Raji (cell line): ENCODE results near the gene NLGN3.

Experiments used
- POLR2A ChIP-seq: IDR thresholded peaks from 2 replicates; pipeline ENCODE4 v1.6.1; 2011; ENCODE audit warnings: low read depth, low read length, control low read depth; ENCODE audit not compliant: insufficient read depth

The NLGN3 gene

GRCh38 chrX:71214604-71215337 is 70.1 kb downstream of the NLGN3 start:
- no peak for TF ChIP-seq POLR2A

- TF ChIP-seq POLR2A = no peak
Observed at GRCh38 chrX:71215338-71215912, 70.8 kb downstream of the NLGN3 start.

- TF ChIP-seq POLR2A = no peak
Observed at GRCh38 chrX:71216485-71216884, 71.8 kb downstream of the NLGN3 start.

GRCh38 chrX:71217298-71217697 is 72.7 kb downstream of the NLGN3 start:
- no peak for TF ChIP-seq POLR2A
